HTERT RPE-1 (cell line): ENCODE measurements around the gene KCNRG.
"Not testable (repeated sequence)": the region's sequence is repeated elsewhere in the genome, so short reads cannot be mapped to it uniquely, and the experiment has no call there.

Source experiments
- in situ Hi-C: fragments of 300-500 bp; cut with MboI; formaldehyde crosslinking; loops from 4 replicates; pipeline ENCODE4 v1.14.3; 2020; ENCODE audit warnings: low sequenced_read_pairs

Gene KCNRG

DNA sequence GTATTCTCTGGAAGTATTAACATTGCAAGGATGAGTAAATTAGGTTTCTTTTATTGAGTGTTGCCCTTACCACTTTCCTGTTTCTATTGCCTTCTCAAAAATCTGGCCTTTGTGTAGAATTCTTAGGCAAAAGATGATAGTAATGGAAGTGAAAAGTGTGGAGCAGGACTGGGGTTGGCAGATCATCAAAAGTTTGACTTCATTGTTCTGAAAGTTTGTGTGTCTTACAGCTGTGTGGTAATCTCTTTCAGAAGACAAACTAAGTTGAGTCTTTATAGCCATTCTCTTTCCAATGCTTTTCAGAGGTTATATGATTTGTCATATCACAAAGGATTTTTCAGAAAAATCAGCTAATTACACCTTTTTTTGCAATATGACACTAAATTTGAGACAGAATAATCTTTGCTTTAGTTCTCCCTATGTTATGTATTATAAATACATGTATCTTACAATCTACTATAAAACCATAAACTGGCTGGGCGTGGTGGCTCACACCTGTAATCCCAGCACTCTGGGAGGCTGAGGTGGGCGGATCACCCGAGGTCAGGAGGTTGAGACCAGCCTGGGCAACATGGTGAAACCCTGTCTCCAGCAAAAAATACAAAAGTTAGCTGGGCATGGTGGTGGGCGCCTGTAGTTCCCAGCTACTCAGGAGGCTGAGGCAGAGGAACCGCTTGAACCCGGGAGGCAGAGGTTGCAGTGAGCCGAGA lies 8.7 kb upstream of the KCNRG start:
- in situ Hi-C loops = no loop called here

DNA sequence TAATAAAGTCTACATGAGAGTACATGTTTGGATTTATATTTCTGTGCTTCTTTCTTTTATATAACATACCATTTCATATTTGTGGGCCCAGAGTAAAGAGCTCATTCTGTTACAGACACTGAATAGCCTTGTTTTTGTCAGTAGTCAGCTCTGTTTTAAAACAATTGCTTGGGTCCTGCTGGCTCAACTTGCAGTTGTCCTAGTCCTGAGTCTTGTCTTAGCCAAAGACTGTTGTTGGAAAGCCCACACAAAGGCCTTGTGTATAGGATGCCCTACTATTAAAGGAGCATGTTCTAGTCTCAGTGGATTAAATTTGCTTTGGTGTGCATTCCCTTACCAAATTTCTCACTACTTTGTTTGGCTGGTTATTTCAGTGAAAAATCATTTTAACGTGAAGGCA lies 3.8 kb upstream of the KCNRG start:
- in situ Hi-C loops = no loop called here

DNA sequence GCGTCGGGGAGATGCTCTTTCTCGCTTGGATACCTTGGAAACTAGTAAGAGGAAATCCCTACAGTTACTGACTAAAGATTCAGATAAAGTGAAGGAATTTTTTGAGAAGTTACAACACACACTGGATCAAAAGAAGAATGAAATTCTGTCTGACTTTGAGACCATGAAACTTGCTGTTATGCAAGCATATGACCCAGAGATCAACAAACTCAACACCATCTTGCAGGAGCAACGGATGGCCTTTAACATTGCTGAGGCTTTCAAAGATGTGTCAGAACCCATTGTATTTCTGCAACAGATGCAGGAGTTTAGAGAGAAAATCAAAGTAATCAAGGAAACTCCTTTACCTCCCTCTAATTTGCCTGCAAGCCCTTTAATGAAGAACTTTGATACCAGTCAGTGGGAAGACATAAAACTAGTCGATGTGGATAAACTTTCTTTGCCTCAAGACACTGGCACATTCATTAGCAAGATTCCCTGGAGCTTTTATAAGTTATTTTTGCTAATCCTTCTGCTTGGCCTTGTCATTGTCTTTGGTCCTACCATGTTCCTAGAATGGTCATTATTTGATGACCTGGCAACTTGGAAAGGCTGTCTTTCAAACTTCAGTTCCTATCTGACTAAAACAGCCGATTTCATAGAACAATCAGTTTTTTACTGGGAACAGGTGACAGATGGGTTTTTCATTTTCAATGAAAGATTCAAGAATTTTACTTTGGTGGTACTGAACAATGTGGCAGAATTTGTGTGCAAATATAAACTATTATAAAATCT lies 2.7 kb upstream of the KCNRG start:
- in situ Hi-C loops = no loop called here

DNA sequence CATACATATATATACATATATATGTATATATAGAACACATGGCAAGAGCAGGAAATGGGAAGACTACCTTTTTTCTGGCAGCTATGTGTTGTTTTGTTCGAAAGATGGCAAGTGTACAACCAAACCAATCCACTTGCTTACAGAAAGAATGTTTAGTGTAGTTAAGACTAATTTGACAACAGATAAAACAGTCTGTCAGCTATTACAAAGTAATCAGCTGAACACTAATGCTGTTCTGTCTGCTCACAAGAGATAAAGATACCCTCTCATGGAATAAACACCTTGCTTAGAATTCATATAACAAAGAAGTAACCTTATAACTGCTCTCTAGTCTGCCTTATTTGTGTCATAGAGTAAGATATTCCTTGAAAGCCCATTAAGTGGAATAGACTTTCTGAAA lies 858 bp upstream of the KCNRG start:
- in situ Hi-C loops = no loop called here

DNA sequence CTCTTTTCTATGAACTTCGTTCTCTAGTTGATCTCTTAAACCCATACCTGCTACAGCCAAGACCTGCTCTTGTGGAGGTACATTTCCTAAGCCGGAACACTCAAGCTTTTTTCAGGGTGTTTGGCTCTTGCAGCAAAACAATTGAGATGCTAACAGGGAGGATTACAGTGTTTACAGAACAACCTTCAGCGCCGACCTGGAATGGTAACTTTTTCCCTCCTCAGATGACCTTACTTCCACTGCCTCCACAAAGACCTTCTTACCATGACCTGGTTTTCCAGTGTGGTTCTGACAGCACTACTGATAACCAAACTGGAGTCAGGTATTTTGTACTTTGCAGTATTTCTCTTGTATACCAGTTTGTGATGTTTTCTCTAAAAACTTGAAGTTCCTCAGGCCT lies 506 bp downstream of the KCNRG start:
- in situ Hi-C loops = no loop called here

DNA sequence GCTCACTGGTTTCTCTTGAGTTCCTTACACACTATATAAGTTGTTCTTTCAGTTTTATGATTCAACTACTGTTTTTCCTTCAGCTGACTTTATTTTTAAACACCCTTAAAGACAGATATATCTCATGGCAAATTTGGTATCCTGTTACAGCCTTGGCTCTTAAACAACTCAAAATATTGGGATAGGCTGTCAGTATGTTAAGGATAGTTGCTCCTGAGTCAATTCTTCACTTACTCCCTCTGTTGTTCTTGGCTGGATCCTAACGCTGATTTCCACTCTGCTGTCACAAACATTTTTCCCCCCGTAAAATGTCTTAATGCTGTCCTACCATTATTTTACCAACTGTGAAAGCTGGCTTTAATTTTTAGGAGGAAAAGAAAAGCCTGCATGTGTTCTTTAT lies 1.2 kb downstream of the KCNRG start:
- in situ Hi-C loops = no loop called here

DNA sequence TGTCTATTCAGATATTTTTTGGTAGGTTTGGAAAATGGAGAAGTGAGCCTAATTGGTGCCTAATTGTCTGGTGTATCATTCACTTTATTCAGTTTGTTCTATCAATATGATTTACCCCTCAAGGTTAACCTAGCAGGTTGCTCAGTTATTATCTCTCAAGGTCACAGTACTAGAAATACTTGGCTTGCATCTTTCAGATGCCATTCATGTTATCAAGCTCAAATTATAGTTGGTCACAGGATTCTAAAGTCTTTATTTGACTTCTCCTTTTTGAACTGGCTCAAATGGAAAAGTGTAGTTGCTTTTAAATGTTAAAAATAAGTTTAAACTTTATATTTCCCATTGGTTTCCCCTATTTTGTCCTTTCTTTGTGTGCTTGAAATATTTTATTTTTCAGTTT lies 2.6 kb downstream of the KCNRG start:
- in situ Hi-C loops = no loop called here

DNA sequence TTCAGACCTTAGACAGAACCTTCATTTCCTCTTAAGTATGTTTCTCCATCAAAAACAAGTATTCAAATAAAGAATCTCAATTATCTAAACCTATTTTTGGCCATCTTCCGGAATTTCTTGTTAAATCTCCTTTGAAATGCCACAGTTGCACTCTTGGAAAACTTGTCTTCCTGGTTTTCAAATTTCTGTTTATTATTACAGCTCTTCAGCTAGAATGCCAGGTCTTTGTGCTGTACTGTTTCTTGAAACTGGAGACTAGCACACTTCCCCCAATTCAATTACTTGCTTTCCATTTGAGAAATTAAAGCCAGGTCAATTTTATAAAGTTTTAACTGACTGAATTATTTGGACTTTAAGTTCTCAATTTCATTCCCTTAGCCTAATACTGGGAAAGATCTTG lies 10.2 kb downstream of the KCNRG start:
- in situ Hi-C loops = no loop called here

DNA sequence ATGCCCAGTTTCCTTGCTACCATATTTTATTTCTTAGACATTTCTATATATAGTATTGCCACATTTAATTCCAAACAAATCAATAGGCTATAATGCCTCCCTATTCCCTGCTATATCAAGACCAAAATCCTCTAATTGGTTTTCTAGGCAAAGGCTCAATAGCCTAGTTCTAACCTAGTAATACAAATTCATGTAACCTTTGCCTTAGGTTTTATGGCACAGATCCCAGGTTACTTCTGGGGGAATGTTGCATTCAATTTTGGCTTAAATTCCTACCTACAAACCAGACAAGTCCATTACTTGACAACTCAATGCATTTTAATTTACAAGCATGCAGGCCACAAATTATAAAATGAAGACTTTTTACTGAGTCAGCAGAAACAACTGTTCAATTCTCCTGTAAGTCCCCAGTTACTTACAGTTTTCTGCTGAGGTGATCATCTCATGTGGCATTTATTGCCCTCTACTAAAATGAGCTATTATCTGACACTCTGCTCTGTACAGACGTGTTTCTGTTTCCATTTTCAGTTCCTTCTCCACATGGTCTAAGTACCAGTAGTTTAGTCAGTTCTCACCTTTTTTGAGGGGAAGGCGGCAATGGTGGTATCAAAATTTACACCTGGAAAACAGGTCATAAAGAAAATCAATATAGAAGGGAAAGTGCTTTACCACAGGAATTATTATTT lies 11.7 kb downstream of the KCNRG start:
- in situ Hi-C loops = no loop called here

DNA sequence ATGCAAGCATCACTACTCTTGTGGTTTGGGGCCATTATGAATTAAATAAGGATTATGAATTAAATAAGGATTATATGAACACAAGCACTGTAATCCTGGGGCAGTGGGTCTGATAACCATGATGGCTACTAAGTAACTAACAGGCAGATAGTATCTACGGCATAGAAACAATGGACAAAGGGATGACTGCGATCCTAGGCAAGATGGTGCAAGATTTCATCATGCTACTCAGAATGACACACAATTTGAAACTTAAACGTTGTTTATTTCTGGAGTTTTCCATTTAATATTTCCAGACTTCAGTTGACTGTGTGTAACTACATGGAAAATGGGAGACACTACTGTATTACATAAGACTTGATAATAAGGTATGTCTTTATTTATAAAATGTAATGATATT lies 15.1 kb downstream of the KCNRG start:
- in situ Hi-C loops = no loop called here

DNA sequence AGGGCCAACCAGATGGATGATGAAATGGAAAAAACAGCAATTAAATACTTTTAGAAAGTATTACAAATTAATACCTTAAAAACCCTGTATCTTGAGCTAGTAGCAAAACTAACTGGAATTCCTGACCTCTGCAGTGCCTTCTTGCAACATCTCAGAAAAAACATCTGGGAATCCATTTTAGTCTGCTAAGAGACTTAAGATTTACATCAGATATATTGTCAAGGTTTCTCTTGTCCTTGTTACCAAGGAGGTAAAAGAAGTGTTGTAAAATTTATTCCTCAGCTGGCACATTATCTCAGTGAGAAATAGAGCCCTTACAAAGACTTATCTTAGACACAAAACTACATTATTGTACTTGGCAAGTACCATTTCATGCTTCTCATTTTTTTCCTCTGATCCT lies 18.5 kb downstream of the KCNRG start:
- in situ Hi-C loops = no loop called here

DNA sequence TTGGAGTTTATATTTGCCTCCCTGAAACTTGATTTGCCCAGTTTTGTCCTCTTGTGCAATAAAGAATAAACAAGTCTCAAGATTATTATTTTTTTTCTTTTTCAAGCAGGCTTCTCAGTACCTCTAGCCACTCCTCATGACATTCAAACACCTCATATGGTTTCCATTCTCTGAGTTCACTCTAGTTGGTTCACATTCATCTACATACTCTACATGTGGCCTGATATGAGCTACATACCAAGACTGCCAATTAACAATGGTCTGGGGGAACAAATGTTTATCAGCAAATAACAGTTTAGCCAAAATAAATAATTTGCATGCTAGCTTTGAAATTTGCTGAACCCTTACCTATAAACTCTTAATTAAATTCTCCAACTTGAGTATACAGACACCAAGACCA lies 22.5 kb downstream of the KCNRG start:
- in situ Hi-C loops = no loop called here

DNA sequence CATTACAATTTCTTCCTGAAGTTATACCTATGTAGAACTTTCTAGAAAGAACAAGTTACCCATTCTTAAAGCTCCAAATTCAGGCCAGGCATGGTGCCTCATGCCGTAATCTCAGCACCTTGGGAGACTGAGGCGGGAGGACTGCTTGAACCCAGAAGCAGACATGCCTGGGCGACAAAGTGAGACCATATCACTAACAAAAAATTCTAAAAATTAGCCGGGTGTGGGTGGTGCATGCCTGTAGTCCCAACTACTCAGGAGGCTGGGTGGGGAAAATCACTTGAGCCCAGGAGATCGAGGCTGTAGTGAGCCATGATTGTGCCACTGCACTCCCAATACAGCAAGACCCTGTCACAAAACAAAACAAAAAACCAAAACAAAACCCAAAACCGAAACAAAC lies 23.0 kb downstream of the KCNRG start:
- in situ Hi-C loops = no loop called here

DNA sequence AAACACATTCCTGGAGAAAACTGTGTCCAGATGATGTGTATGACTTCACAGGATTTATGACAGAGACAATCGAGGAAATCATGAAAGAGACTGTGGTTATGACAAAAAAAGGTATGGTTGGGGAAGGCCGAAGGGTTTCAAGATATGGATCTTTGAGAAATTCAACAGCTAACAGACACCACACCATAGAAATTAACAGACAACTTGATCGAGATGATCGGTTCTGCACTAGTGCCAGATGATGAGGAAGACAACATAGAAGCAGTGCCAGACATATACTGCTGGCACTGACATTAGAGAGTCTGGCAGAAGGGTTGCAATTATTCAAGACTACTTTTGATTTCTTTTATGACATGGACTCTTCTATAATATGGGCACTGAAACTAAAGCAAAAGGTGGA lies 37.2 kb downstream of the KCNRG start:
- in situ Hi-C loops = no loop called here

DNA sequence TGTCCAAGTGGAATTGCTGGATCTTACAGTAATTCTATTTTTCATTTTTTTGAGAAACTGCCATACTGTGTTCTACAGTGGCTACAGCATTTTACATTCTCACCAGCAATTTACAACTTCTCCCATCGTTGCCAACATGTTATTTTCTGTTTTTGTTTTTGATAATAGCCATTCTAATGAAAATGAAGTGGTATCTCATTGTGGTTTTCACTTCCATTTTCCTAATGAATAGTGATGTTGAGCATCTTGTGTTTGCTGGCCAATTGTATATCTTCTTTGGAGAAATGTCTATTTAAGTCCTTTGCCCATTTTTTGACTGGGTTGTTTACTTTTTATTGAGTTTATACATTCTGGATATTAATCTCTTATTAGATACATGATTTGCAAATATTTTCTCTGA lies 38.6 kb downstream of the KCNRG start:
- in situ Hi-C loops = no loop called here

DNA sequence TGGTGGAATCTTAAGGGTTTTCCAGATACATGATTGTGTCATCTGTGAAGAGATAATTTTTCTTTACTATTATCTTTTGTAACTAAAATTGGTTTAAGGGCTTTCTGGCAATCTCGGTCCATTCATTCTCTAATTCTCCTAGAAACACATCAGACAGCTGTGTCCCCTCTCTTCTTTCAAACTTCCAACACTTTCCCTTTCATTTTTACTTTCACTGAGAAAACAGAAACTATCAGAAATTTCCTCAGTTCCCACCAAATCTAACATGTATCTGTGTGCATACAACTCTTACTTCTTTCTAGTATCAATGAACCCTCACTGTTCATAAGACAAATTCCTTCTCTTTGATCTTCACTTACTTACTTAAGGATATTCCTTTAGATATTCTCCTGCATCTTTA lies 40.2 kb downstream of the KCNRG start:
- in situ Hi-C loops = no loop called here

DNA sequence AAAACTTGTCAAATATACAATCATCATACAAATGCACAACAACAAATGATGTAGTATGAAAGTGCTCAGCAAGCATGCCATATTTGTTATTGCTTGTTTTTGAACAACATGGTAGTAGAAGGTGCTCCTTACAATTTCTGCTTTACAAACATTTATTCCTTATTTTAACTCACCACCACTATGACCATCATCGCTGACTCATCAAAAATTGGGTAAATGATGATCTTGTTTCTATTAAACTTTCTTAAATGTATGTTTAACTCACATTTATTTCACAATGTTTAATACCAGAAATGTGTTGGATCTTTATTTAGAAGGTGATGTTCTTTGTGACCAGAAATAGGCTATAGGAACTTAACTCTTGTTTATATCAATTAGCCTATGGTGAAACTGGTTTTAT lies 45.5 kb downstream of the KCNRG start:
- in situ Hi-C loops = no loop called here

DNA sequence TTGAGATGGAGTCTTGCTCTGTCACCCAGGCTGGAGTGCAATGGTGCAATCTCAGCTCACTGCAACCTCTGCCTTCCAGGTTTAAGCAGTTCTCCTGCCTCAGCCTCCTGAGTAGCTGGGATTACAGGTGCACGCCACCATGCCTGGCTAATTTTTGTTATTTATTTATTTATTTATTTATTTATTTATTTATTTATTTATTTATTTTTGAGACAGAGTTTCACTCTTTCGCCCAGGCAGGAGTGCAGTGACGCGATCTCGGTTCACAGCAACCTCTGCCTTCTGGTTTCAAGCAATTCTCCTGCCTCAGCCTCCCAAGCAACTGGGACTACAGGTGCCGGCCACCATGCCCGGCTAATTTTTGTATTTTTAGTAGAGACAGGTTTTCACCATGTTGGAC lies 47.1 kb downstream of the KCNRG start:
- in situ Hi-C loops = not testable (repeated sequence)

DNA sequence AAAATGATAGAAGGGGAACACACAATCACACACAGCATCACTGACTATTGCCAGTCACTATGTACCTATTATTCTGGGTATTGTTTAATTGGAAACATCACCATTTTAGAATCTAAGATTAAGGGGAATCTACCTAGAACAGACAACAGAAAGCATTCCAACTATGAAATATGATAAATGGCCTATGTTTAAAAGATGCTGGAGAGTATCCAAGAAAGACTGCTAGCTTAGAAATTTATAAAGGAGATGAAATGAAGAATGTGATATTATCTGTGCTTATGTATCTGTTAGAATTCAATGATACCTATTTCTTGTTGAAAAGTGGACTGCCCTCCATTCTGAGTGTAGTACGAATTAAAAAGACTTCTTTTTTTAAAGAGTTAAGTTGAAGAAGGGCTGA lies 50.5 kb downstream of the KCNRG start:
- in situ Hi-C loops = no loop called here

DNA sequence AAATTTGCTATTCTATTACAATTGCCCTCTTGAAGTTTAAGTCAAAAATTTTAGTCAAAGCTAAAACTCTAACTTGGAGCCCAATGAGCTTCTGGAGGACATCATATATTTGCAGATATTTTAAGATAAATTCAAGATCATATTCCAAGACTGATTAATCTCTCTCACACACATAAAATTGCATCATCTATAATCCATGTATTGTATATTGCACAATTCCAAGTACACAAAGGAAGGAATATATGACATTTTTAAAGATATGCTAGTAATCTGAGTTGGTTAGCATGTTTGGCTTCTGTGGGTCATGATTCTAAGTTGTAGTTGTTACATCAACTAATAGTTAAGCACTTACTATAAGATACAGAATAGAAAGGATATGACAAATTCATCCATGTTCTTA lies 53.3 kb downstream of the KCNRG start:
- in situ Hi-C loops = no loop called here

DNA sequence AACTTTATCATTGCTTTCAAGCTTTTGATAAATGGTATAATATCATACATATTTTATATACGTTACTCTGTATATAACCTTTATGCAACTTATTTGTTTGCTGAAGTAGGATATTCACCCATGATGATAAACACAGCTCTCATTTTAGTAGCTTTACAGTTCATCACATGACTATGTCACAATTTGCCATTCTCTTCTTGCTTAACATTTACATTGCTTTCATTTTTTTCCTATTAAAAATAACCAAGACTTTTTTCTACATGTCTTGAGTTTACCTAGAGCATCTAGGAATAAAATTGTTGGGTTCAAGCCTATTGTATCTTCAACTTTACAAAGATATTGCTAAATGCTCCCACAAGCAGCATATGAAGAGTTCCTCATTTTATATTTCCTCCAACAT lies 54.0 kb downstream of the KCNRG start:
- in situ Hi-C loops = no loop called here

DNA sequence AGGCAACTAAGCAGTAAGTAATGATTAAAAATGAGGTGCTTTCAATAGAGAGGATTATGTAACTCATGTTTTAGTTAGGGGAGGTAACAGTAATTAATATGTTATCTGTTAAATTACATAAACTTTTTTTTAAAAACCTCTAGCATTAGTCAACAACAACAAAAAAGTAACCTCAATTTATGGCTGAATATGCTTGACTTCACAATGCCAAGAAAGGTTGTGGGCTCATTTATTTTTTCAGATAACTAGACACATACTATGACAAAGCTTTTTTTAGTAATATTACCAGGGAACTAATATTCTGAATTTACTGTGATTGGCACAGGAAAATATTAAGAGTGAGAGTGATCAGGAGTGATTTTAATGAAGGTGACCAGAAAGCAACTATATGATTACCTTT lies 54.9 kb downstream of the KCNRG start:
- in situ Hi-C loops = no loop called here
